ENCODE data around the gene MMD2.
"Not testable (repeated sequence)": the region's sequence is repeated elsewhere in the genome, so short reads cannot be mapped to it uniquely, and the experiment has no call there.

Gene MMD2

DNA sequence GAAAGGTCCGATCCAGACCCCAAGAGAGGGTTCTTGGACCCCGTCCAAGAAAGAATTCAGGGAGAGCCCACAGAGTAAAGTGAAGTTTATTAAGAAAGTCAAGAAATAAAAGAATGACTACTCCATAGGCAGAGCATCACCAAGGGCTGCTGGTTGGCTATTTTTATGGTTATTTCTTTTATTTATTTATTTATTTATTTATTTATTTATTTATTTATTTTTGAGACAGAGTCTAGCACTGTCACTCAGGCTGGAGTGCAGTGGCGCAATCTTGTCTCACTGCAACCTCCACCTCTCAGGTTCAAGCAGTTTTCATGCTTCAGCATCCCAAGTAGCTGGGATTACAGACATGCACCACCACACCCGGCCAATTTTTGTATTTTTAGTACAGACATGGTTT is 65.8 kb downstream of the MMD2 start:
- DNase-seq, result not testable (repeated sequence)

DNA sequence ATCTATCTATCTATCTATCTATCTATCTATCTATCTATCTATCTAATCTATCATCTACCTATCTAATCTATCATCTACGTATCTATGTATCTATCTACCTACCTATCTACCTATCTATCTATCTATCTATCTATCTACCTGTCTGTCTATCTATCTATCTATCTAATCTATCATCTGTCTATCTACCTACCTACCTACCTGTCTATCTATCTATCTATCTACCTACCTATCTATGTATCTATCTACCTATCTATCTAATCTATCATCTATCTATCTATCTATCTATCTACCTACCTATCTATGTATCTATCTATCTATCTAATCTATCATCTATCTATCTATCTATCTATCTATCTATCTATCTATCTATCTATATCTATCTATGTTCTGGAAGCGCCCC is 67.5 kb downstream of the MMD2 start:
- not testable (repeated sequence) for DNase-seq

DNA sequence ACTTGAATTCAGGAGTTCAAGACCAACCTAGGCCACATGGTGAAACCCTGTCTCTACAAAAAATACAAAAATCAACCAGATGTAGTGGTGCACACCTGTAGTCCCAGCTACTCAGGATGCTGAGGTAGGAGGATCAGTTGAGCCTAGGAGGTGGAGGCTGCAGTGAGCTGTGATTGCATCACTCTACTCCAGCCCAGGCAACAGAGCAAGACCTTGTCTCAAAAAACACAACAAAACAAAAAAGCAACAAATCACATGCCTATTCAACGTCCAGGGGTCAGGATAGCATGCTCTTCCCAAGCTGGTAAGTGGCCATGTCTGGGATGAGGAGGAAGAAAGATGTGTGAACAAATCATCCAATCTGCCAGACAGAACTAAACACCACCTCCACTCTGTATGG is 69.3 kb downstream of the MMD2 start:
- no peak for DNase-seq

DNA sequence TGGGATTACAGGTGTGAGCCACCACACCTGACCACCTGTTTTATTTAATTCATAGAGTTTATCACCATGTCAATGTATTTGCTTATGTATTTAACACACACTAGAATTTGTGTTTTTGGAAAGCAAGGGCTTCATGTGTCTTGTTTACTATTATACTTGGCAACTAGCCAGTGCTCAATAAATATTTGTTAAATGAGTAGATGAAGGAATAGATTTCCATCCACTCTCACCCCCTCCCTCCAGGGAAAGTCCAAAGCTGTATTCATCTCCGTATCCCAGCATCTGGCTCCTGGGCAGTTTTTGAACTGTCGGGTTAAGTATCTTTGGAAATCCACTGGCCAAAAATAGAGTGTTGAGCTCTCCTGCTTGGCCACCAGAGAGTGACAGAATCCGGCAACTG is 70.8 kb downstream of the MMD2 start:
- DNase-seq, result no peak

DNA sequence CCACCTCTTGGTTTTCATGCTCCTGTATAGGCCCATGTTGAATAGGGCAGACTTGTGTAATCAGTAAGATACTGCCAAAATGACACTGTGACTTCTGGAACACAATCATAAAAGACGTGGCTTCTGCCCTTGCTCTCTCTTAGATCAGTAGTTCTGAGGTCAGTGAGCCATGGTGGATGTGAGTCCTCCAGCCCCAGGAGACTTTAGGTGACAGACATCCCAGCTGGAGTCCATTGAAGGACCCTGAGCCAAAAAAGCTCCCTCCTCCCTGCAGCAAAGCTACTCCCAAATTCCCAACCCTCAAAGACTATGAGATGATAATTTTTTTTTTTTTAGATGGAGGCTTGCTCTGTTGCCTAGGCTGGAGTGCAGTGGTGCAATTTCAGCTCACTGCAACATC is 72.3 kb downstream of the MMD2 start:
- DNase-seq, result no peak

DNA sequence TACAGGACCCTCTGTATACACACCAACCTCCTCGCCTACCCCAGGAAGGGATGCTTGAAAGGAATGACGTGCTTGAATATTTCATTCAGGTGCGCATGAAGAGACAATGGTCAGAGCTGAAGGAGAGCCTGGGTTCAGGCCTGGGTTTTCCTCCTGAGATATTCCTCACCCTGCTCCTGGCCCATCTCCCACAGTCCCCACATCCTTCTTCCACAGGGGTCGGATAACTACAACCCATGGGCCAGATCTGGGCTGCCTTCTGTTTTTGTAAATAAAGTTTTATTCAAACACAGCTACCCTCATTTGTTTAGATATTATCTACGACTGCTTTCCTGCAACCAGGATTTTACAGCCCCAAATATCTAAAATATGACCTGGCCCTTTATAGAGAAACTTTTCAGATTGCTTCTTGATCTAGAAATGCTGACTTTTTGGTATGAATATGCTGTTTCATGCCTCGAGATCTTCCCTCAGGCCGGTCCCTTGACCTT is 73.6 kb downstream of the MMD2 start:
- no peak for DNase-seq

DNA sequence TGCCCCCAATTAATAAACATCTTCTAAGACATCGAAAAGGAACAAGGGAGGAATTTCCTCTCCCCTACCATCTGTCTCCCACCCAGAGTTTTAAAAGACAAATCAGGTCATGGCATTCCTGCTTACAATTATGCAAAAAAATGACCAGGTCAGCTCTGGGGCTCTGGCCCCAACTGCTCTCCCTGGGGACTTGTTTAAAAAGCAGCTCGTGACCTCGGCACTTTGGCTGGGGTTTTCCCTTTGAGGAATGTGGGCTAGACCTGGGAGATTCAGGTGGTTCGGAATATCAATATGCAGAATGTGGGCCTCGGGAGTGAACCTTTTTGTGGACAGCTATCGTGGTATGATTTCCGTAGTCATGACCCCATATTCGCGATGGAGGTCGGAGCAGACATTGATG is 74.8 kb downstream of the MMD2 start:
- DNase-seq, result no peak

DNA sequence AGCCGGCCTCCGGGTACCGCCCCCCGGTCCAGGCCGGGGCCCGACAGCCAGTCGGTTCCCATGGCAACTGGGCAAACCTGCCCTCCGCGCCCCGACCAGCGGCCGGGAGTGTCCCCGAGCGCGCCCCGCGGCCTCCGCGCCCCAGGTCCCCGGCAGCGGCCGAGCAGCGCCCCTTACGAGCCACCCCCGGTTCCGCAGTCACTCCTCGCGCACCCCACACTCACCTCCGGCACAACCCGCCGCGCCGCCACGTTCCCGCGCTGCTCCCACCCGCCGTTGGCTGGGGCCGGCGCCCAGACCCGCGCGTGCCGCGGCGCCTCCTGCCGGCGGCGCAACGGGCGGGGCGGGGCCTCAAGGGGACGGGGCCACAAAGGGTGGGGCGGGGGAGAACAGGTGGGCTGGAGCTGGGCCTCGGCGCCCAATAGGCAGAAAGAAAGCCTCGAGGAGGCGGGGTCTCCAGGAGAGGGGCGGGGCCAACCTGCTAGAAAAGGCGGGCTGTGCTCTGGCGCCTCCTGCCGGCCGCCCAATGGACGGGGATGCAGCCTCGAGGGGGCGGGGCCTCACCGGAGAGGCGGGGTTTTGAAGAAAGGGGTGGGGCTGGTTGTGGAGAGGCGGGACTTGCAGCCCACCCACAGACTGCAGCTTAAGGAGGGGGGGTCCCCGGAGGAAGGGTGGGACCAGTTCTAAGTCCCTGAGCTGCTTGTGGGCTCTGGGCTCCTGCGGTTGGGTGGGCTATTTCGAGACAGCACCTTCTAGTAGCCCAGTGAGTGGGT is 75.4 kb downstream of the MMD2 start, which contains the start of gene RADIL:
Gene RADIL (minus strand): TSS at position 345 of the 773 bp plus-strand sequence. CDS start 5,577 bp downstream, outside the sequence.
- DNase-seq, result peak; percentile 83 to 91 (median 87)

DNA sequence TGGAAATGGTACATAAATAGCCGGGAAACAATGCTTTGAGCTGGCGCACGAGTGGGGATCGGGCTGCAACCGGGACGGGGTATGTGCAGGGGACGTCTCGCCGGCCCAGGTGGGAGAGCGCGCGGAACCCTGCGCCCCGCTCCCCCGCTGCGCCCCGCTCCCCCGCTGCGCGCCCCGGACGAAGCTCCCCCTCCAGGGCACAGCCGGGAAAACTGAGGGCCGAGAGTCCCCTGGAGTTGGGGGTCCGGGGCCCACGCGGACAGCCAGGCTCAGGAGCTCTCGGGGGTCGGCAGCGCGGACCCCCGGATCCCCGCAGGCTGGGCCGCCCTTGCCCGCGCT is 76.0 kb downstream of the MMD2 start:
- no peak for DNase-seq

GRCh38 chr7:4882169-4883032 is 76.6 kb downstream of the MMD2 start:
- peak; percentile 7 to 27 (median 19) for DNase-seq

DNA sequence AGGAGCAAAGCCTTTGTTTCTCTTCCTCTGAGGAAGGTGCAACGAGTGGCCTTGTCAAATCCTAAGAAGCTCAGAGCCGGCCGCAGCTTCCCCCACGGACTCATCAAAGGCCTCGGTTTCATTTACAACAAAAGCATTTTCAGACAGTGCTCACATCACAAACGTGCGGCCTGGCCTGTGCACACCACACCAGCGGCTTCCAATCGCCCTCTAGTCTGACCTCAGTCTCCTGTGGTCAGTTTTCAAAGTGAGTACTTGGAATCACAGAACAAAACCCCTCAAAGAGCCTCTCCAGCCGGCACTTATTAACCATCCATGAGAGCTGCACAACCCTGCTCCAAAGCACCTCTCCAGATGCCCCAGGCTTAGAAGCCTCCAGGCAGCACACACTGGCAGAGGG is 78.8 kb downstream of the MMD2 start:
- no peak for DNase-seq

DNA sequence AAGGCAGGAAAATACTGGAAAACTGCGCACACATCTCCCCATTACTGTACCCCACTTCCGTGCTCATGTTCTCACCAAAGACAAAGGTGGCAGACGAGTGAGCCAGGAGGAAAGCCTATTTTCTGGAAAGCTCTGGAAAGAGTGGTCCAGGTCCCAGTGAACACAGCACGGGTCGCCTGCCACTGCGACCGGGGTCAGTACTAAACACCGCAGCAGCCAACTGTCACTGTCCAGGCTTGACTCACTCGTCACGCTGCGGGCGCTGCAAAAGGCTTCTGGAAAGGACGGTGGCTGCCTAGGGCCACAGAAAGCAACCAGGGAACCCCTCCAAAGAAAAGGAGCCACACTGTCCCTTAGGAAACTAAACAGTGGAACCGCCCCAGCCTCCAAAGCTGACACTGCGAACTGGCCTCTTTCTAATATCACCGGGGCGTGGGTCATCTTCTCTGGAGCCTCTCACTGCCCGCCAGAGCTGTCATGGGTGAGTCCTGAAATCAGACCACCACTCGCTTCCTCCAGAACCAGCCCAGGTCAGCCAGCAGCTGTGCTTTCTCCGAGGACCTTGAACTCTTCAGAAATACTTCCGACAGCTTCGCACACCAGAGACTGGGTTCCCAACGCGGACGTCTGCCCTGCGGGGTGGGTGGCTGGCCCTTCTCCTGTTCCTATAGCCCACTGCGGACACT is 79.4 kb downstream of the MMD2 start:
- no peak for DNase-seq

DNA sequence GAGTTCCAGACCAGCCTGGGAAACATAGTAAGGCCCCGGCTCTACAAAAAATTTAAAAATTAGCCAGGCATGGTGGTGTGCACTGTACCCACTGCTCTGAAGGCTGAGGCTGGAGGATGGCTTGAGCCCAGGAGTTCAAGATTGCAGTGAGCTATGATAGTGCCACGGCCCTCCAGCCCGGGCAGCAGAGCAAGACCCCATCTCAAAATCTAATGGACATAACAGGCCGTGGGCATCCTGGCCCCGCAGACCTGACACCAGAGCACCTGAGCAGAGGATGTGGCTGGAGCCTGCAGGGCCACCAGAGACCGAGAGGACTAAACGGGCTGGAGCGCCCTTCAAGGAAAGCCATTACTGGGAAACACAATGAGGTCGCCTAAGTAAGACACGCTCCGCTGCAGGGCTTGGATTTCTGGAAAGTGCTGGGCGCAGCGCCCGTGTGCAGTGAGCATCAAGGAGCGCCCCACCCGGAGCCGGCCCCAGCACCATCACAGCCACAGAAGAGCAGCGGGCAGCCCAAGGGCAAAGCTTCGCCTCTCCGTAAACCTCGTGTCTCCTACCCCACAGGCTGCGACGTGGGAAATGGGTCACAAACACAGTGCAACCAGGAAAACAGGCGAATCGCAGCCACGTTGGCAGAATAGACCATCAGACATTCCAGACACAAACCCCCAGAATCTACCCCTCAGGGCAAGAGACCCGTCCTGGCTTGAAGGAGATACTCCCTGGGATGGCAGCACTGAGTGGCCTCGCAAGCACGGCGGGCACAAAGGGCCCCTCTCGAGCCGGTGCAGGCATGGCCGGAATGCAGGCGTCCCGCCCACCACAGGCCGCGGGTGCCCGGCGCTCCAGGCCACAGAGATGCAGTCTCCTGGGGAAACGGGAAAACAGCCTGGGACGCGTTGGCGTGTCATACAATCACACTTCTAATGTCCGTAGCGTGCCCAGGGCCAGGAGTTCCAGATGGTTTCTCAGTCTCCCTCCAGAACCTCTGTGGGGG is 80.4 kb downstream of the MMD2 start:
- no peak for DNase-seq

DNA sequence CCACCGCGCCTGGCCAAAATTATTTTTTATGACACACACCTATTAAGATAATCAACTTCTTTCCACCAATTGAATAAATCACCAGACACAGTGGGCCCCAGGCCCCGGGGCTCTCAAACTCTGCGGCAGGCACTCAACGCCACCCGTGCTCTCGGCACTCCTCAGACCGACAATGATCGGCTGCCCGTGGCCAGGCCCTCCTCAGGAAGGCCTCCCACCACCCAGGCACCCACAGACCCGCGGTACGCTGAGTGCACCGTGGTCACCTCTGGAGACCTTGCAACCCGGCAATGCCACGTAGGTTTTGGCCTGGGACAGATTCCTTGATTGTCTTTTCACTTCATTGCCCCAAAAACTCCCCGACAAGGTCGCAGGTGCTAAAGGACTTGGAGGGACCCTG is 82.4 kb downstream of the MMD2 start:
- no peak for DNase-seq

DNA sequence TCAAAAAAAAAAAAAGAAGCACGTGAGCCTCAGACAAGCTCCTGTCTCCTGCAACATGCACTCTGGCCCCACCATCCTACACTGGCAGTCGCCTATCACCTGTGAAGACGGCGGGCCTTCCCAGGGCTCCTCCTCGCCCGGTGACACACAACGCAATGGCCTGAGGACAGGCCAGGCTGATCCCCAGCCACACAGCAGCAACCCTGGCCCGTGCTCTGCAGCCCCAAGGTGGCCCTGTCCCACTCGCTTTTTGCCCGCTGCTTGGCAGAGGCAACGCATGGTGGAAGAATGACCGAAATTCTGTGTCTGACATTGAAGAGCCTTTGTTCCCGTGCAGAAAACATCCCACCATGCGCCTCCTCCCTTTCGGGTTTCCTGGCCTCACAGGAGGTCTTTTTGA is 83.6 kb downstream of the MMD2 start:
- no peak for DNase-seq

GRCh38 chr7:4873071-4873944 is 85.7 kb downstream of the MMD2 start:
- no peak for DNase-seq

GRCh38 chr7:4871930-4872675 is 86.9 kb downstream of the MMD2 start:
- DNase-seq, result no peak

- peak; percentile 22 to 27 (median 22) for DNase-seq
Observed at GRCh38 chr7:4871056-4871680, 87.8 kb downstream of the MMD2 start.

DNA sequence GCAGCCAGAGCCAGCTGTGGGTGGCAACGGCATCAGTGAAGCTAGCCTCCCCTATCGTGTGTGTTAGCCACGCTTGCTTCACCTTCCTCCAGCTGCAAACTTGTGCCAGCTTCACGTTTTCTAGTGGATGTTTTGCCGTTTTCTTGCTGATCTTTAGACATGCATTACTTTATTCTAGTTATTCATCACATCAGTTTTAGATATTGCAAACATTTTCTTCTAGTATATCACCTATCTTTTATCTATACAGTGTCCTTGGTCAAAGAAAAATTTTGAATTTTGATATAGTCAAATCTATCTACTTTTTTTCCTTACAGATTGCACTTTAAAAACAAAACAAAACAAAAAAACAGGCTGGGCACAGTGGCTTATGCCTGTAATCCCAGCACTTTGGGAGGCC is 90.5 kb downstream of the MMD2 start:
- no peak for DNase-seq

Measured in suppressor macrophage treated with lipopolysaccharide for 1 hour (primary cell).